Left ventricle myocardium inferior (tissue), 1 donor: ENCODE measurements around the gene DHRS3. TPM values are rescaled to one million over a fixed set of nuclear protein-coding genes. Genes with fewer than 3 reads are reported as not detected.

Experiments
- DNase-seq: peaks from one replicate; pipeline ENCODE4 v3.0.0-alpha.2; 2020
- H3K27ac ChIP-seq: fragments of 200-600 bp; replicated peaks from 2 replicates; pipeline ENCODE4 v1.8.0; 2021
- H3K27me3 ChIP-seq: fragments of 200-600 bp; 2 replicates; pipeline ENCODE4 v1.8.0; 2021; ENCODE audit warnings: low read depth
- H3K36me3 ChIP-seq: fragments of 200-600 bp; 2 replicates; pipeline ENCODE4 v1.8.0; 2021
- H3K4me1 ChIP-seq: fragments of 200-600 bp; 2 replicates; pipeline ENCODE4 v1.8.0; 2021
- H3K4me3 ChIP-seq: fragments of 200-600 bp; 2 replicates; pipeline ENCODE4 v1.8.0; 2021; ENCODE audit warnings: mild to moderate bottlenecking, moderate library complexity
- H3K9me3 ChIP-seq: fragments of 200-600 bp; replicated peaks from 2 replicates; pipeline ENCODE4 v1.8.0; 2021
- intact Hi-C: fragments of 100-400 bp; cut with micrococcal nuclease; formaldehyde crosslinking; loops from one replicate; pipeline ENCODE4 v1.11.0; 2022
- total RNA-seq: library from RNA; stranded (reverse); fragmentation: NEBNext Ultra II Directional; extraction: Animal tissue kit (Norgen Biotek cat#: 25700); gene quantifications from one replicate; pipeline ENCODE4 v1.2.1, GENCODE V29; 2021
- TF ChIP-seq, protein P1 (sequence below): fragments of 200-600 bp; IDR thresholded peaks from 2 replicates; pipeline ENCODE4 v1.8.0; 2021; ENCODE audit warnings: antibody characterized with exemption, mild to moderate bottlenecking, borderline replicate concordance
- donor health status: DM: no; HTN: yes; CAD: no; lungs with severe emphysema.

Gene DHRS3
- total RNA-seq, 1 donor from 2014 or later, result 89.7 TPM

GRCh38 chr1:12542616-12543592 lies 75.1 kb downstream of the DHRS3 start:
- H3K9me3 ChIP-seq, result no peaks in the 10 kb centered on the region
- H3K36me3 ChIP-seq, result no peaks in the 10 kb centered on the region
- intact Hi-C loops, result no loop called here
- peaks cover 53% of the 10 kb centered on the region for H3K4me1 ChIP-seq
- H3K4me3 ChIP-seq, result no peak overlapping the region
- no peak for DNase-seq
- H3K27me3 ChIP-seq, result no peaks in the 10 kb centered on the region
- TF ChIP-seq, protein P1, sequence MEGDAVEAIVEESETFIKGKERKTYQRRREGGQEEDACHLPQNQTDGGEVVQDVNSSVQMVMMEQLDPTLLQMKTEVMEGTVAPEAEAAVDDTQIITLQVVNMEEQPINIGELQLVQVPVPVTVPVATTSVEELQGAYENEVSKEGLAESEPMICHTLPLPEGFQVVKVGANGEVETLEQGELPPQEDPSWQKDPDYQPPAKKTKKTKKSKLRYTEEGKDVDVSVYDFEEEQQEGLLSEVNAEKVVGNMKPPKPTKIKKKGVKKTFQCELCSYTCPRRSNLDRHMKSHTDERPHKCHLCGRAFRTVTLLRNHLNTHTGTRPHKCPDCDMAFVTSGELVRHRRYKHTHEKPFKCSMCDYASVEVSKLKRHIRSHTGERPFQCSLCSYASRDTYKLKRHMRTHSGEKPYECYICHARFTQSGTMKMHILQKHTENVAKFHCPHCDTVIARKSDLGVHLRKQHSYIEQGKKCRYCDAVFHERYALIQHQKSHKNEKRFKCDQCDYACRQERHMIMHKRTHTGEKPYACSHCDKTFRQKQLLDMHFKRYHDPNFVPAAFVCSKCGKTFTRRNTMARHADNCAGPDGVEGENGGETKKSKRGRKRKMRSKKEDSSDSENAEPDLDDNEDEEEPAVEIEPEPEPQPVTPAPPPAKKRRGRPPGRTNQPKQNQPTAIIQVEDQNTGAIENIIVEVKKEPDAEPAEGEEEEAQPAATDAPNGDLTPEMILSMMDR, result no peak
- no peak overlapping the region for H3K27ac ChIP-seq

DNA sequence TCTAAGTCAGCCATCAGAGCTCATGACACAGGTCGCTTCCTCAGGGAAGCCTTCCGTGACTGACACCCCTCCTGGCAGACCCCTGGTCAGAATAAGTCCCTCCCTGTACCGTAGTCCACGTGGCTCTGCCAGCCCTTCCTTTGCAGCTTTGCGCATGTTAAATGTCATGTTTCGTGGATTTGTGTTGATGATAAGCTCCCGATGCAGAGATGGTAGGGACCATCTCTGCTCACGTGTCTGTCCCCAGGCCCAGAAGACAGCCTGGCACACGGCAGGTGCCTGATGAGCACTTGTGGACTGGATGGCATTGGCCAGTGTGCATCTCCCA lies 75.9 kb downstream of the DHRS3 start:
- Histone ChIP-seq H3K27me3 (no peaks in the 10 kb centered on the region), H3K27ac (peak overlapping the region; percentile 74), H3K9me3 (no peaks in the 10 kb centered on the region), H3K4me3 (no peak overlapping the region), H3K36me3 (no peaks in the 10 kb centered on the region), H3K4me1 (peaks cover 45% of the 10 kb centered on the region)
- TF ChIP-seq, protein P1, result no peak
- intact Hi-C loops, result no loop called here
- no peak for DNase-seq

DNA sequence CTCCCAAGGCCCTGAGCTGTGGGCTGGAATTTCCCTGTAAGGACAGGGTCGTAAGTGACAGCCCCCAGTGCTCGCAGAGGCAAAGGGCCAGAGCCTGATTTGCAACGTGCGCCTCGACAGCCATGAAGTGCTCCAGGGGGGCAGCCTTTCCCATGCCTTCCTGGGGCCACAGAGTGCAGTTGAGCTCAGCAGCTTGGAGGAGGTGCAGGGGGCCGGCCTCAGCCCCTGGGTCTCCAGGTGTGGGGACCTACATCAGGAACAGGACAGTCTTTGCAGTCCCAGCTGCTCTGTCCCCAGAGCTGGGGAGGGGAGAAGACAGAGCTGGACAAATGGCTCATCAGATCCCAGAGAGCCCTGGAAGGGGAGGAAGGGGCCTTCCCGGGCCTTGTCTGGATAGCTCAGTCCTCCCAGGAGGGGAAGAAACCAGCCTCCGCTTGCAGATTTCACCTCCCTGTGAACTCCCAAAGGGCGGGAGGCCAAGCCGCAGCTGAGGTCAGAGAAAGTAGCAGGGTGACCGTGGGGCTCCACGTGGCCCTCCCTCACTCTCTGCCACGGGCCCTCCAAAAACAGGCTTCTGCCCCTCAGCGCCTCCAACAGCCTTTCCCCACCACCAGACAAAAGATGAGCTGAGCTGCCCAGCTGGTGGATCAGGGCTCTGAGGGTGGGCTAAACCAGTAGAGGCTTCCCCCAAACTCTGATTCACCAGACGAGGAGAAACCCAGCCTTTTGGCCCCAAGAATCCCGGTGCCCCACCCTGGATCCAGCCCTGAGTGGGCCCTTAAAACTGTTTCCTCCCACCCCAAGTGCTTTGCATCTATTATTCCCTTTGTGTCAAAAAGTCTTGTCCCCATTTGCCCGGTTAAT lies 76.5 kb downstream of the DHRS3 start:
- Histone ChIP-seq H3K4me3 (no peak overlapping the region), H3K36me3 (no peaks in the 10 kb centered on the region), H3K9me3 (no peaks in the 10 kb centered on the region), H3K27me3 (no peaks in the 10 kb centered on the region), H3K4me1 (peaks cover 39% of the 10 kb centered on the region), H3K27ac (peak overlapping the region; percentile 74)
- intact Hi-C loops, result no loop called here
- TF ChIP-seq, protein P1, result no peak
- peak; percentile 61 for DNase-seq

- TF ChIP-seq, protein P1, result no peak
- Histone ChIP-seq H3K9me3 (peaks cover 7% of the 10 kb centered on the region), H3K36me3 (no peaks in the 10 kb centered on the region), H3K27ac (peak overlapping the region; percentile 74), H3K4me1 (peaks cover 33% of the 10 kb centered on the region), H3K27me3 (no peaks in the 10 kb centered on the region), H3K4me3 (peak overlapping the region; percentile 37)
- no peak for DNase-seq
- intact Hi-C loops, result no loop called here
Observed at GRCh38 chr1:12540580-12541273, 77.3 kb downstream of the DHRS3 start.
